HG02981 (cell line): ENCODE data around the gene SLC24A5.

Source experiments
- ATAC-seq: cut with Tn5 transposase; IDR thresholded peaks from one replicate; pipeline ENCODE4 v1.9.1; 2021; ENCODE audit warnings: mild to moderate bottlenecking, moderate library complexity; ENCODE audit not compliant: unreplicated experiment

Gene SLC24A5

DNA sequence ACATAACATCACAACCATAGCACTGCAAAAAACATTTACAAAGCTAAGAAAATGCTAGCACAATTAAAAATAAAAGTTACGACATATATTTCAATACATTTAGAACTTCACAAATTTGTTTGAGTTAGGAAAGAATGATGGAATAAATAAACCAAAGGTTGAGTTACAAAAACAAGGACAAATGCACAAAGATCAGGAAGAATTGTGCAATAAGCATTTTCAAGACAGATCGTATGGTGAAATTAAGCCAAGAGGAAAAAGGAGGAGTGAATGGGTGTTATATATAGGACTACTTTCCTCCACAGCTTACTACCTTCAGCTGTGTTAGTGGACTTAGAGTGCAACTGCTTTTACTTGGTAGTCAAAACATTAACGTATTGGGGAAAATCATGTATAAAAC is 64.7 kb downstream of the SLC24A5 start:
- ATAC-seq: no peak

DNA sequence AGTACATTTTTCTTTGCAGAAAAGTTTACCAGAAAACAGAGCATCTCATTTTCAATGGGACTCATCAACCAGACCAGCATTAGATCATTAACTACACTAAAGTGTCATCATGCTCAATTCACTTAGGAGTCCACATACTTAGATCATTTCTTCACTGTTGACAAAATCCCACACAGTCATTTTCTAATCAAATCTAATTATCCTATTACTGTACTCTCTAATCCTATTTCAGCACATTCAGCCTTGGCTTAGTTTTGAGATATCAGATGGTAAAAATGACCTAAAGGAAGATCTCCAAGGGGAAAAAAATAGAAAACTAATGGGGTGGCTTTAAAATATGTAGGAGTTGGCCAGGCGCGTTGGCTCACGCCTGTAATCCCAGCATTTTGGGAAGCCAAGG is 65.5 kb downstream of the SLC24A5 start:
- no peak for ATAC-seq

GRCh38 chr15:48190932-48191573 is 70.3 kb downstream of the SLC24A5 start:
- no peak for ATAC-seq

- no peak for ATAC-seq
Measured at GRCh38 chr15:48191574-48192225, 70.9 kb downstream of the SLC24A5 start, which contains the start of gene CTXN2. Gene CTXN2, plus strand, starts transcription at chr15:48191665. Its CDS starts 9,636 bp downstream, at chr15:48201301.
